Stimulated activated naive CD4-positive, alpha-beta T cell (primary cell): ENCODE measurements around the gene TRPM5.

ENCODE experiments used
- DNase-seq, 6 experiments: peaks; one replicate each; lab custom pipeline; 2025; lab: John Stamatoyannopoulos, UW

The TRPM5 gene

GRCh38 chr11:2470495-2470894 is 26.2 kb upstream of the TRPM5 start:
- no peak for DNase-seq

DNA sequence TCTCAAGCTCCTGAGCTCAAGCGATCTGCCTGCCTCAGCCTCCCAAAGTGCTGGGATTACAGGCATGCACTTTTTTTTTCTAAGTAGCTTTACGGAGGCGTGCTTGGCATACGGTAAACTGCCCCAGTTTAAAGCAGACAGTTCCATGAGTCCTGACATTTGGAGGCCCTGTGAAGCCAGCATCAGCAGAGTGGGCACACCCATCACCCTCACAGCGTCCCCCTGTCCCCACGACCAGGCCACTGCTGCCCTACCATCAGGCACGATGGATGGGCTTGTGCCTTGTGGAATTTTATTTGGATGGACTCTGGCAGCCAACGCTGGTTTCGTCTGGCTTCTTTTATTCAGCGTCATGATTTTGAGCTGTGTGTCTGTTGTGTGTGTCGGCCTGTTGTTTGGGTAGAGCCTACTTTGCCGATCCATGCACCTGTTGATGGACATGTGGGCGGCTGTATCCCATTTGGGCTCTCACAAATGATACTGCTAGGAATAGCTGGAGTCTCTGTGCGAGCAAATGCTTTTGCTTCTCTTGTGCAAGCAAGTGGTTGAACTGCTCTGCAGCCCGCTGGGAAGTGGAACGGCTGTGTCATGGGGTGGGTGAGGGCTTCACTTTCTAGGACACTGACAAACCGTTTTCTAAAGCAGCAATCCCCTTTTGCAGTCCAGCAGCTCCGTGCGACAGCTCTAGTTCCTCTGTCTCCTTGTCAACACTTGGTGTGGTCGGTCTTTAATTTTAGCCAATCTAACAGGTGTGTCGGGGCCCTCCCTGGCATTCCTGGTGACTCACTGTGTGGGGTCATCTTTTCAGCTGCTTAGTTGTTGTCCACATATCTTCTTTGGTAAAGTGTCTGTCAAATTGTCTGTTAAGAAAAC is 24.3 kb upstream of the TRPM5 start:
- no peak for DNase-seq

DNA sequence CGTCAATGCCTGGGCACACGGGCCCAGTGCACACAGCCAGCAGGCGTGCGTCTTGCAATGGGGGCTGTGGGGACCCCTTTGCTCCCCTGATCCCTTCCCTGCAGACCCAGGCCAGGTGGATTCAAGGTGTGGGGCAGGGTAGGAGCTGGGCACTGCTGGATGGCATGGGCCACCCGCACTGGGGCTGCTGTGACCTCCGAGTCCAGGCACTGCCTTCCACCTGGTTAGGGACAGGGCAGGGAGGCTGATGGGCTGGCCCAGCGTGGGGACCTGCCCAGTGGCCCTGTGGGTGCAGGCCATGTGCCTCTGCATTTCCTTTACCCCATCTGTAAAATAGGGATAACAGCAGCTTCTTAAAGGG is 23.4 kb upstream of the TRPM5 start:
- no peak for DNase-seq

DNA sequence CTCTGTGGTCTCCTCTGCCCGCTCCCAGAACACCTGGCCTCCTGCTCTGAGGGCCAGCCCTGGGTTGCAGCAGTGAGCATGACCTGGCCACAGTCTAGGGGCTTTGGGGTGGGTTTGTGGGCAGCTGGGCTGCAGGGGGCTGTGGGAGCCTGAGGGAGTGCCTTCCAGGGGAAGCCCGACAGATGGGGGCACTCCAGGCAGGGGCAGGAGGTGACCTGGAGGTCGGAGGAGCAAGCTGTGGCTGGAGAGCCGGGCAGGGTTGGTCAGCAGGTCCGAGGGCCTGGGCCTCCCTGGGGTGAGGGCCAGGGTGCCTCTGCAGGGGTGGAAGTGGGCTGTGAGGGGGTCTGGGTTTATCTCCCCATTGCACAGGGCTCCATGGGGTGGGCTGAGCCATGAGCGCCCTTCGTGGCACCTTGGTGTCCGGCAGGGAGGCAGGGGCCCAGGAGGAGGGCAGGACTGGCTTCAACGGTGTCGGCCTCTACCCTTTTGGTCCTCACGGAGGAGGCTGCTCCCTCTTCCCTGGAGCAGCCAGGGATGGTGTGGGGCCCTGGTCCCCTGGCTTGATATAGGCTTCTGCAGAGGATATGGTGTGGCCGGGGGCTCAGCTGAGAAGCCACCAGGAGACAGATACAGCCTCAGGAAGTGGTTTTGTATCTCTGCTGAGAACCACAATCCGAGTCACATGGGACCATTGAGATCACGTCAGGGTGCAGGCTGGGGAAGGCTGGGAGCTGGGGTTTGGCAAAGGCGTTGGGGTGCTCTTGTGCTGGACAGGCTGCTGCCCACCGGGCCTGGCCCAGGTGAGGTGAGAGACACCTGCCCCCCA is 22.8 kb upstream of the TRPM5 start:
- peak in 4 of 6 experiments; percentile 17 to 74 (median 68) for DNase-seq

DNA sequence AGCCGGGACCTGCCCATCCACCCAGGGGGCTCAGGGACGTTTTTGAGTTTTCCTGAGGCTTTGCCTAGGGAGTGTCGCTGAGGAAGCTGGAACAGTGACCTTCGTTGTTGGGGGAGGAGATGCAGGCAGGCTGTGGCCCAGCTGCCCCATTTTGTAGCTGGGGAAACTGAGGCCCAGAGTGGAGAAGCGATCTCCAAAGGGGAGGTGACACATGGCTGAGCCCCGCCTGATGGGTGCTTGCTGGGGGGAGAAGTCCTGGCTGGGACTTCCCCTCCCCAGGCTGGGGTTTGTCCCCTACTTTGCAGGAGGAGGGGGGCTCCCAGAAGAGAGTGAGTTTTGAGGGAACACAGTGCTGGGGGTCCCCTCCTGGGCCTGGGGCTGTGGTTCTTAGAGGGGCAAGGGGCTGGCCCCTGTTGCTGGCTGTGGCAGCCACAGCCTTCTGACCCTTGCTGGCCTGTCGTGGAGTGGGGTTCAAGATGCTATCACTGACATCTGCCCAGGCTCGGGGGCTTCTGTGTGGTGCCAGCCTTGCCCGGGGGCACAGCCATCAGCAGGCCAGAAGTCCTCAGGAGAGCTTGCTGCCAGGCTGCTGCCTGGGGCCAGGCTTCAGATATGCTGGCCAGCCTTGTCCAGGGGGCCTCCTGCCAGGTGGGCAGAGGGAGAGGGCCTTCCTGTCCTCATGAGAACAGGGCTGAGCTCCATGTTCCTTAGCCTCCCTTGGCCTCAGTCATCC is 21.9 kb upstream of the TRPM5 start:
- DNase-seq, result no peak

- no peak for DNase-seq
Observed at GRCh38 chr11:2465202-2466068, 21.1 kb upstream of the TRPM5 start.

GRCh38 chr11:2464451-2465165 is 20.3 kb upstream of the TRPM5 start:
- no peak for DNase-seq

DNA sequence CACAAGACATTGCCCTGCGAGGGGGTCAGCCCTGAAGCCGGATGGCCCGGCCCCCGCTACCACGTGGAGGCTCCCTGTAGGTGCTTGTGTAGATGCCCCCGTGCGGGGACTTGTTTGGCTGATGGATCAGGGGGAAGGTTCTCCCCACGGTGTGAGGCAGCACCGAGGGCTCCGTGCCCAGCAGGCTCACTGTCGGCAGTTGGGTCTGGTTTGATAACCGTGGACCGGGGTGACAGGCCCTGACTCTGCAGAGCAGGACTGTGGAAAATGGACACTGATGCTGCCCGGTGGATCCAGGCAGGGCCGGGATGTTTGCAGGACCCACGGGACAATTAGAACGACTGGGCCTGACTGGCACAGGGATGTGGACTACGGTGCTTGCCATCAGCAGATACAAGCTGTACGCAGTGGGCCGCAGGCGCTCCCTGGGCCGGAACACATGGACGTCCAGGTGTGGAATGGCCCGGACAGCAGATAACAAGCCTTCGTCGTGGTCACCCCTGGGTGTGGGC is 19.5 kb upstream of the TRPM5 start:
- no peak for DNase-seq

- DNase-seq, result no peak
Observed at GRCh38 chr11:2462986-2463765, 18.9 kb upstream of the TRPM5 start.

- no peak for DNase-seq
Observed at GRCh38 chr11:2462543-2462985, 18.2 kb upstream of the TRPM5 start.

- no peak for DNase-seq
Observed at GRCh38 chr11:2461956-2462542, 17.7 kb upstream of the TRPM5 start.

DNA sequence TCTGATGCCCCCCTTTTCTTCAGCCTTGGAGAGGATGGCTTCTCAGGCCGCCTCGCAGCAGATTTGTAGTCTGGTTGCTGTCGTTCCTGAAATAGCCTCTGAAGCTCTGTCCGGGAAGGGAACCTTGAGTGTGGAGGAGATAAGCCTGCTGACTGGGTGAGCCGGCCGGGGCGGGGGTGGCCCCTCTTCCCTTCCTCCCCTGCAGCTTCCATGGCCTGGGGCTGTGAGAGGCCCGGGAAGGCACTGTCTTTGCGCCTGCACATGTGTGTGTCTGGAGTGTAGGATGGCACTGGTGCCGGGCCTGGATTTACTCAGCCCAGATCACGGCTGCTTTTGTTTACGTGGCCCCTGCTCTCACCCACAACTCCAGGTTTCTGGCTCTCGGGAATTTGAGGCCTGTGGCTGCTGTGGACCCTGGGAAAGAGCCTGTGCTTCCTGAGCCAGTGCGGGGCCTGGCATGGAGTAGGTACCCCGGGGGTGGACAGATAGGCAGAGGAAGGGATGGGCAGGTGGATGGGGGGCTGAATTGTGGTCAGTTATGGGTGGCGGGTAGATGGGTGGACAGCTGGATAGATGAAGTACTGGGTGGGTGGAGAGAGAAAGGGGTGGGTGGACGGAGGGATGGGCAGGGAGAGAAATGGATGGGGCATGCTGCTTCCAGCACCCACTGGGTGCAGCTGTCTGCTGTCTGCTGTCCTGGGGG is 17.1 kb upstream of the TRPM5 start:
- DNase-seq, result no peak

DNA sequence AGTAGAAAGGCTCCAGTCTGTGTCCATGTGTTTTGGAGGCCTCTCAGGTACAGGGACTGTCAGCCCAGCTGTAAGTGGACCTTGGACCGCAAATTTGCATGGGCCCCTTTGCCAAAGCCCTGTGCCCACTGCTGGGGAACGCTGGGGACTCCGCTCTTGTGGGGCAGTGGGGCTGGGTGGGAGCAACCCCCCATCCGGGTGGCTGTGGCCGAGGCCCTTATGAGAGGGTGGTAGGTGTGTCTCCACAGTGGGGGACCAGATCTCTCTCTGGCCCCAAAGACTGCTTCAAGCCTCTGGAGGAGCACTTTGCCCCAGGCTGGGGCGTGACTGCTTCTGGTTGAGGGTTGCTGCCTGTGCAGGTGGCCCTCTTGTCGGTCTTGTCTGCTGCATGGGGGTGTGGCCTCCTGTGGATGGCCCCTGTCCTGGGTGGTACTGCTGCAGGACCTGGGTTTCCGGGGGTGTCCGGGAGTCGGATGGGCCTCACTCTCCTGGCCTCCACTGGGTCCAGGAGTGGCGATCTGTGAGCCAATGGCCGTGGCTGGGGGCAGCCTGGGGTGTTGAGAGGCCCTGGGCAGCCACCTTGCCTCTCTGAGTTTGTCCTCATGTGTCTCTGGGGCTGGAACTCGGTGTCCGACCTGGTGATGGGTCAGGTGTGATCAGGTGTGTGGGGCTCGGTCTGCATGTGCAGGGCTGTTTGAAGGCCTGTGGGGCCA is 16.4 kb upstream of the TRPM5 start:
- DNase-seq, result no peak

DNA sequence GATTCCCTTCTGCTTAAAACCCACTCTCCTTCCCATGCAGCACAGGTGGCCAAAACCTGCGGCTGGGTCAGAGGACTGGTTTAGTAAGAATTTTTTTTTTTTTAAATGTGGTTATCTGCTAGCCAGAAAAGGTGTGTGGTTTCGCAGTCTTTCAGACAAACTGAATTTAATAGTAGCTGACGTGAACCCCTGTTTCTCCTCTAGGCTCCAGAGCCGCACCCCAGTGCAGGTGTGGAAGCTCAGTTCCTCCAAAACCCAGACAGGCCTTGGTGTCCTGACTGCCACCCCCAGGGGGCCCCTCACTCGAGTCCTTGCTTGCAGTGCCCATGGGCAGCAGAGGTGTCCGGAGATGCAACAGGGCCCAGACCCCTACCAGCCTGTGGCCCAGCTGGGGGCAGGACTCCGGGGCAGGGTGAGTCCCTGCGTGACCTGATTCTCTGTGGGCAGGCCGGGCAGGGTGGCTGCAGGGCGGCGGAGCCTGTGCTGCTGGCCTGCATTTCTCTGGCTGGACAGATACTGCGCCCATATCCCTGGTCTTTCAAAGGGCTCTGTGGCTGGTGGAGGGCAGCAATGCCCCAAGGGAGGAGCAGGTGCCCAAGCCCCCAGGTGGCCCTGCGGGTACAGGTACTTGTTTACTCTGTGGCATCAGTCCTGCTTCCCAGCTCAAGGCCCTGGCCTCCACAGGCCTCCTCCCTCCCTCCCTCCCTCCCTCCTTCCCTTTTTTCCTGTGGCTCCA is 15.7 kb upstream of the TRPM5 start:
- no peak for DNase-seq

- no peak for DNase-seq
Observed at GRCh38 chr11:2459016-2459725, 14.9 kb upstream of the TRPM5 start.

- no peak for DNase-seq
Observed at GRCh38 chr11:2458321-2458720, 14.0 kb upstream of the TRPM5 start.

GRCh38 chr11:2453436-2453835 is 9.1 kb upstream of the TRPM5 start:
- DNase-seq, result no peak
